T-cell (primary cell): ENCODE data around the gene STAP2. TPM values are rescaled to one million over a fixed set of nuclear protein-coding genes. Genes with fewer than 3 reads are reported as not detected.
A peak's percentile ranks its signal among the peaks of the same experiment; 100 is the strongest.

Experiments used
- ATAC-seq, 4 experiments: fragments of 200-7000 bp in 3 of 4; fragments of 150-1000 bp in 1 of 4; cut with Tn5 transposase; replicated peaks in 1 of 4; 1 replicate in 3 of 4; 2 replicates in 1 of 4; pipeline ENCODE4 v1.10.0; 2021; ENCODE audit warnings: moderate library complexity in 3 of 4, mild to moderate bottlenecking in 2 of 4, moderate number of reproducible peaks in 1 of 4
- CTCF ChIA-PET, 2 donors: fragments of 300-600 bp; sonication (Branson Sonifier 250); formaldehyde crosslinking; loops; one replicate each; lab custom pipeline; 2022; ENCODE audit warnings: antibody characterized with exemption in 2 of 2; lab: Charles Lee
- POLR2A ChIA-PET, 2 donors: fragments of 300-600 bp; sonication (Branson Sonifier 250); formaldehyde crosslinking; loops; one replicate each; lab custom pipeline; 2022; ENCODE audit warnings: antibody characterized with exemption in 2 of 2; lab: Charles Lee
- DNase-seq, 35 experiments: peaks; one replicate each; pipeline versions ENCODE4 v3.0.0 to v3.0.0-alpha.2; 2013 to 2023
- H3K27ac ChIP-seq: one replicate; pipeline ENCODE4 v1.5.1; 2013; ENCODE audit warnings: low read length
- H3K27me3 ChIP-seq, 2 experiments: replicated peaks in 1 of 2; 1 replicate in 1 of 2; 2 replicates in 1 of 2; pipeline versions ENCODE4 v1.6.1 to v1.7.0; 2013; ENCODE audit warnings: low read length in 1 of 2, mixed read lengths in 1 of 2; ENCODE audit not compliant: control insufficient read depth in 2 of 2, insufficient read depth in 2 of 2; ENCODE audit errors: extremely low read depth in 1 of 2
- H3K36me3 ChIP-seq, 2 donors: 1 replicate in 1 of 2; 2 replicates in 1 of 2; pipeline versions ENCODE4 v1.6.1 to v1.7.0; 2013; ENCODE audit warnings: low read length in 1 of 2; ENCODE audit not compliant: control insufficient read depth in 2 of 2, insufficient read depth in 1 of 2; ENCODE audit errors: extremely low read depth in 1 of 2
- H3K4me1 ChIP-seq, 2 experiments: 1 replicate in 1 of 2; 2 replicates in 1 of 2; pipeline versions ENCODE4 v1.6.1 to v1.7.0; 2013; ENCODE audit warnings: low read length in 2 of 2, mixed read lengths in 1 of 2; ENCODE audit not compliant: insufficient read depth in 2 of 2, control insufficient read depth in 1 of 2; ENCODE audit errors: extremely low read depth in 1 of 2
- H3K4me3 ChIP-seq, 2 donors: 1 replicate in 1 of 2; 2 replicates in 1 of 2; pipeline versions ENCODE4 v1.5.1 to v1.7.0; 2013; ENCODE audit warnings: mild to moderate bottlenecking in 2 of 2, low read length in 1 of 2, moderate library complexity in 1 of 2; ENCODE audit not compliant: control insufficient read depth in 1 of 2; ENCODE audit errors: extremely low read depth in 1 of 2
- H3K9me3 ChIP-seq: 2 replicates; pipeline ENCODE4 v1.7.0; 2013
- H3K27ac Mint-ChIP-seq, 2 donors: one replicate each; pipeline ENCODE4 v1.8.0; 2020 to 2021; ENCODE audit warnings: mild to moderate bottlenecking in 2 of 2, mixed read lengths in 2 of 2
- H3K27me3 Mint-ChIP-seq, 2 donors: one replicate each; pipeline ENCODE4 v1.8.0; 2021 to 2022; ENCODE audit warnings: mixed read lengths in 2 of 2
- H3K36me3 Mint-ChIP-seq: one replicate; pipeline ENCODE4 v1.8.0; 2021; ENCODE audit warnings: mixed read lengths
- H3K4me1 Mint-ChIP-seq, 3 donors: one replicate each; pipeline ENCODE4 v1.8.0; 2020 to 2022; ENCODE audit warnings: mixed read lengths in 3 of 3, mild to moderate bottlenecking in 1 of 3
- H3K4me3 Mint-ChIP-seq, 3 donors: one replicate each; pipeline ENCODE4 v1.8.0; 2020 to 2022; ENCODE audit warnings: mild to moderate bottlenecking in 3 of 3, mixed read lengths in 3 of 3, moderate library complexity in 3 of 3
- H3K9me3 Mint-ChIP-seq, 3 donors: one replicate each; pipeline ENCODE4 v1.8.0; 2020 to 2022; ENCODE audit warnings: mixed read lengths in 3 of 3
- WGBS: methylation state at CpG from one replicate; pipeline ENCODE4 v1.1.5; 2013; ENCODE audit warnings: missing lambda C conversion rate; ENCODE audit not compliant: insufficient coverage; 5-methylcytosine and 5-hydroxymethylcytosine counted together
- total RNA-seq, 35 experiments: library from RNA in 6 of 35; stranded (reverse) in 6 of 35; fragments of 120-200 nt in 1 of 35; gene quantifications; one replicate each; pipeline versions ENCODE4 v1.2.1 to v1.2.4 and lab custom pipeline; 2013 to 2026

STAP2 gene
- total RNA-seq, 5 donors from 2014 or later (not counting 1 experiment from before 2014, with no cell fraction given): 2.3 to 3.7 (median 2.9) TPM

DNA sequence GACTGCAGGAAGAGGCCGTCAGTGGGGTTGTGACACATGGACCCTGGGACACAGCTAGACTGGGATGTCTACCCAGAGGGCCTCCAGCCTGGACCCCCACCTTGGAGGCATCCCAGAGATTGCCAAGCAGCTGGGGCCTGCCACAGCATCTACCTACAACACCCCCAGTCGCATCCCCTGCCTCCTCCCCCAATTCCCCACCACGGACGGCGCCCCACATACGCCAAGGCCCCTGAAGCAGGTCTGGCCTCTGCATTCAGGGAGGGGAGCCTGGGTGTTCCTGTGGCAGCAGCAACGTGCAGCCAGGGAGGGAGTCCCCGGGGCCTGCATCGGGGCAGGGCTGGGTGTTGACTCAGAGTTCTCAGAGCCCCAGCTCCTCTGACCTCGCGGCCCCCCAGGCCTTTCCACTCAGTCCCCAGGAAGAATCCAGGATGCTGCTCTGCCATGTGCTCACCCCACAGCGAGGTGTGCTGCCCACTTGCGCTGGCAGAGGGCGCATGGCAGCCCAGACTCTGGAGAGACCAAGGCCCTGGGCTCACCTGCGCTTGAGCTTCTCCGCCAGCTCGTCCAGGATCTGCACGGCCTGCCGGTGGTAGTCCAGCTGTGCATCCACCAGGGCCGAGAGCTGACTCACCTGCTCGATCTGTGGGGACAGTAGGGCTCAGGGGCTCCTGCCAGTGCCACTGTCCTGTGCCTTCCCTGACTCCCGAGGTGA, 24.4 kb upstream of the STAP2 start:
- H3K27ac ChIP-seq: no peak overlapping the region
- ChIA-PET CTCF (no interaction called here), POLR2A (interaction anchor here in 1 of 2 donors (0.6 kb wide), 1 partner anchor 28 kb away, joined by 3 read pairs; no protein-coding TSS in a partner anchor)
- H3K27me3 ChIP-seq: no peaks in the 10 kb centered on the region
- Mint-ChIP-seq H3K27me3 (no peaks in the 10 kb centered on the region), H3K4me3 (no peak overlapping the region), H3K27ac (no peak overlapping the region), H3K9me3 (no peaks in the 10 kb centered on the region), H3K36me3 (peaks cover 15% of the 10 kb centered on the region), H3K4me1 (peaks cover 4 to 6% (median 4%) of the 10 kb centered on the region in 3 donors)
- peaks cover 20 to 63% of the 10 kb centered on the region in 2 donors for H3K36me3 ChIP-seq
- DNase-seq (no peak), ATAC-seq (peak in 2 of 4 experiments; percentile 20 to 24)
- H3K9me3 ChIP-seq: no peaks in the 10 kb centered on the region
- no peak overlapping the region for H3K4me3 ChIP-seq
- peaks cover 0 to 6% of the 10 kb centered on the region in 2 experiments for H3K4me1 ChIP-seq
- 89% methylated on average over 18 of the region's 22 CpGs for WGBS

DNA sequence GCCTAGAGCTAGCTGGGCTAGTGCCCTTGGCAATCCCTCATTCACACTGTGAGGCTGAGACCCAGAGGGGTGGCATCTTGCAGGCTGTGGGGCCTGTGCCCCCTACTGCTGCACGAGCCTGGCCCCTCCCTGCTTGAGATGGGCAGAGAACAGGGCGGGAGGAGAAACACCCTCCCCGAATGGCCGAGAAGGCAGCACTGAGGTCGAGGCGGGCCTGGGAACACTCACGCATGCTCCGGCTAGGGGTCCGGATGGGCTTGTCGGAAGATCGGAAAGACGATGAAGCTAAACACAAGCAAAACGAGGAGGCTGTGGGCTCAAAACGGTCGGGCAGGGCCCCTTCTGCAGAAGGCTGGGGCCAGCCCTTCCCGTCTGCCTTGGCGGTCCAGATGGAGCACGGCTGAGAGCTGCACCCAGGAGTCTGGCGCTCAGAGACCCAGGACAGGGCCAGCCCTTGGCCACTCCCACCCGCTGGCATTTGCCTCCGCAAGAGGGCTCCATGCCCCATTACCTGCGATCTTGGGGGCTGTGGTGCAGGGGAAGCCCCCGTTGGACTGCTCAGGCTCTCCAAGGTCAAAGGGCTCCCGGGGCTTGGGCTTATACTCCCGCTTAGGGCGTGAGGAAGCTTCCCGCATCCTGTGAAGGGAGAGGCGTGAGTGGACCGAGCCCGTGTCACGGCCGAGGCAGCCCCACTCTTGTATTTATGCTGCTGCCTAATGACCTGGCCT, 23.6 kb upstream of the STAP2 start:
- DNase-seq (no peak), ATAC-seq (no peak)
- 95% methylated on average over 30 of the region's 32 CpGs for WGBS
- H3K4me3 Mint-ChIP-seq: no peak overlapping the region
- Histone ChIP-seq H3K9me3 (no peaks in the 10 kb centered on the region), H3K4me3 (no peak overlapping the region), H3K27ac (no peak overlapping the region), H3K36me3 (peaks cover 20 to 68% of the 10 kb centered on the region in 2 donors), H3K27me3 (no peaks in the 10 kb centered on the region), H3K4me1 (no peaks in the 10 kb centered on the region)
- ChIA-PET POLR2A (interaction anchor here in 1 of 2 donors (0.6 kb wide), 1 partner anchor 28 kb away, joined by 3 read pairs; no protein-coding TSS in a partner anchor), CTCF (no interaction called here)
- no peaks in the 10 kb centered on the region for H3K9me3 Mint-ChIP-seq
- peaks cover 0 to 1% (median 0%) of the 10 kb centered on the region in 3 donors for H3K4me1 Mint-ChIP-seq
- H3K27me3 Mint-ChIP-seq: no peaks in the 10 kb centered on the region
- H3K36me3 Mint-ChIP-seq: peaks cover 15% of the 10 kb centered on the region
- no peak overlapping the region for H3K27ac Mint-ChIP-seq

DNA sequence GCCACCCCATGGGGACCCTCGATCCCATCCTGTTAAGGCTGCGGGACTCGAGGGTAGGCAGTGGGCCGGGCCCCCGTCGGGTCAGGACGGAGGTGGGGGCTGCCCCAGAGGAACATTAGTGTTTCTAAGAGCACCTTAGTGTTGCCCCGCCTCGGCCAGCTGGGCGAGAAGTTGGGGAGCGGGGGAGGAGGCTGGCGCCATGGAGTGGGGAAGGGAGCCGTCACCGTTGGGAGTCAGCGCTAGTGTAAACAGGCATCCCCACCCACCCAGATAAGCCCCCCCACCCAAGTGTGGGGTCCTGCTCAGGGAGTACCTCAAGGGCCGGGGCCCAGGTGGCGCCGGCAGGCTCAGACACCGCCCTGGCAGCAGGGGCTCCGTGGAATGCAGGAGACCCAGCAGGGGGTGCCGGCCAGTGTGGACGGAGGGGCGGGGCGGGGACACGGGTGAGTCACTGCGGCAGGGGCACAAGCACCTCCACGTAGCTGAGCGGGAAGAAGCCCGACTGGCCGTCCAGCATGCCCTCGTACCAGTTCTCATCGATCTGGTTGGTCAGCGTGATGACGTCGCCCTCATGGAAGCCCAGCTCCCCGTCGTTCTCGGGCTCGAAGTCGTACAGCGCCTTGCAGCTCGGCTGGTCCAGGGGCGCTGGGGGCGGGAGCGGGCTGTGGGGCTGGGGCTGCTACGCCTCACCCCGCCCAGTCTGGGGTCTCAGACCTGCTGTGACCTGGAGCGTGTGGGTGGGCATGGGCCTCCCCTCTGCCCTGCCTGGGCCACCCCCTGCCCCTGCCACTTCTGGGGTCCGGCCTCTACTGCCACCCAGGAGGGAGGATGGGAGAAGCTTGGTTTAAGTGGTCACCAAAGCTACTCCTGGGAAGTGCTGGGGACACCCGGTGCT, 22.8 kb upstream of the STAP2 start:
- ChIA-PET CTCF (no interaction called here), POLR2A (no interaction called here)
- Mint-ChIP-seq H3K4me1 (no peaks in the 10 kb centered on the region), H3K4me3 (no peak overlapping the region), H3K36me3 (peaks cover 10% of the 10 kb centered on the region), H3K27ac (no peak overlapping the region), H3K9me3 (no peaks in the 10 kb centered on the region), H3K27me3 (no peaks in the 10 kb centered on the region)
- H3K9me3 ChIP-seq: no peaks in the 10 kb centered on the region
- H3K27me3 ChIP-seq: no peaks in the 10 kb centered on the region
- WGBS: 97% methylated on average over 23 of the region's 50 CpGs
- DNase-seq (no peak), ATAC-seq (no peak)
- no peak overlapping the region for H3K4me3 ChIP-seq
- peaks cover 18 to 63% of the 10 kb centered on the region in 2 donors for H3K36me3 ChIP-seq
- H3K27ac ChIP-seq: no peak overlapping the region
- H3K4me1 ChIP-seq: no peaks in the 10 kb centered on the region

DNA sequence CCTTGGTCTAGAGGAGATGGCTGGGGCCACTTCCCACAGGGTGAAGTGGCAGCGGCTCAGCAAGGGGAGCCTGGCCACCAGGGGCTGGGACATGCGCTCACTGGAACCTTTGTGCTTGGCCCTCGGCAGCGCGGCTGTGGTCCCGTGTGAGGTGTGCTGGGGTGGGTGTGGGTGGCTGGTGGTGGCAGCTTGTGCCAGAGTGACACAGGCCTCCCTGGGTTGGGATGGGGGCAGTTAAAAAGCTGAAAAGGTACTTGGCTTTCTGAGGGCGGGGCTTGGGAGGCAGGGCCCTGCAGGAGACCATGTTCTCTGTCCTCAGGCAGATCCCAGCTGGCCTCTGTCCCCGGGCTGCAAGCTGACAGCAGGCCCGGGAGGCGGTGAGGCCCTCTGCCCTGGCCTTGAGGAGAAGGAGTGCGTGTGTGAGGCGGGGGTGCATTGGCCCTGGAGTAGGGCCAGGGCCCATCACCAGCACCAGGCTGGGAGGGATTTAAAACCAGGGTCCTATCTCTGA, 22.1 kb upstream of the STAP2 start:
- no peaks in the 10 kb centered on the region for H3K4me1 Mint-ChIP-seq
- ChIA-PET CTCF (no interaction called here), POLR2A (no interaction called here)
- Histone ChIP-seq H3K27ac (no peak overlapping the region), H3K36me3 (peaks cover 18 to 56% of the 10 kb centered on the region in 2 donors), H3K27me3 (no peaks in the 10 kb centered on the region), H3K9me3 (no peaks in the 10 kb centered on the region), H3K4me1 (no peaks in the 10 kb centered on the region), H3K4me3 (no peak overlapping the region)
- peaks cover 10% of the 10 kb centered on the region for H3K36me3 Mint-ChIP-seq
- H3K27me3 Mint-ChIP-seq: no peaks in the 10 kb centered on the region
- DNase-seq (no peak), ATAC-seq (no peak)
- no peaks in the 10 kb centered on the region for H3K9me3 Mint-ChIP-seq
- H3K4me3 Mint-ChIP-seq: no peak overlapping the region
- H3K27ac Mint-ChIP-seq: no peak overlapping the region
- WGBS: 91% methylated on average over 11 of the region's 12 CpGs

DNA sequence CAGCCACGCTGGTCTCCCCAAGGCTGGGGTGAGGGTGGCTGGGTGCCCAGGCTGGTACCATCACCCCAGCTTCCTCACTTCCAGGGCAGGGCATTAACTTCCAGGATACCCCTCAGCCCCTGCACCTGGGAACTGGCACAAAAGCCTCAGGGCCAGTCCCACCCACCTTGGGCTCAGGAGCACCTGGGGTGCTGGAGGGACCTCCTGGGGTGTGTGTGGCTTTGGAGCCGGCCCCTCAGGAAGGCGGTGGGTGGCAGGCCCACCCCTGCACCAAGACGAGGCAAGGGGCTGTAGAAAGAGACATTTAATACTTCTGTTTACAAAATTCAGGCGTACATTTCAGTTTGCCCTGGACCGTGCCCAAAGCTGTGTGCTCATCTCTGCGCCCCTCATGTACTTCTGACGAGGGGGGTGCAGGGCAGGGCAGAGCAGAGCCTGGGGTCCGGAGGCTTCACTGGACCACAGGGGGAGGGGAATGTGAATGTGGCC, 21.5 kb upstream of the STAP2 start:
- CTCF ChIA-PET: no interaction called here
- Mint-ChIP-seq H3K27me3 (no peaks in the 10 kb centered on the region), H3K9me3 (no peaks in the 10 kb centered on the region), H3K27ac (peak overlapping the region in 1 of 2 donors; percentile 22), H3K36me3 (peaks cover 10% of the 10 kb centered on the region), H3K4me3 (no peak overlapping the region), H3K4me1 (no peaks in the 10 kb centered on the region)
- POLR2A ChIA-PET: no interaction called here
- Histone ChIP-seq H3K27me3 (no peaks in the 10 kb centered on the region), H3K27ac (no peak overlapping the region), H3K4me3 (no peak overlapping the region), H3K9me3 (no peaks in the 10 kb centered on the region), H3K36me3 (peaks cover 18 to 51% of the 10 kb centered on the region in 2 donors), H3K4me1 (no peaks in the 10 kb centered on the region)
- ATAC-seq (no peak), DNase-seq (no peak)
- 88% methylated on average over 7 of the region's 9 CpGs for WGBS

DNA sequence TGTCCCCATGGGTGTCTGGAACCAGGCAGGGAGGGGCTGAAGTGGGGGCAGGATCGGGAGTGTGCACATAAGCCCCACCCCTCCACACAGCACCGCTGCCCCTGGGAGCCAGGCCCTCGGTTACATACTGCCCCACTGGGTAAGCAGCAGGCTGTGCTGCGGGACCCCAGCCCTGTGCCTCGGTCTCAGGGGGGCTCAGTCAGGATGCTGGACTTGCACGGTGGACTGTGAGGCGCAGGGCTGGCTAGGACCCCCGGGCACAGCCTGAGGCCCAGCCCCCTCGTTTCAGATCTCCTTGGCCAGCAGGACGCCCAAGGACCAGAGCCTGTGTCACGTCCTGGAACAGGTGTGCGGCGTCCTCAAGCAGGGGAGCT, 21.0 kb upstream of the STAP2 start:
- CTCF ChIA-PET: no interaction called here

More for the DNA sequence above, 21.0 kb upstream of the STAP2 start:
- 94% methylated on average over 11 of the region's 13 CpGs for WGBS
- ATAC-seq (no peak), DNase-seq (no peak)
- Histone ChIP-seq H3K36me3 (peaks cover 18 to 47% of the 10 kb centered on the region in 2 donors), H3K9me3 (no peaks in the 10 kb centered on the region), H3K27me3 (no peaks in the 10 kb centered on the region), H3K27ac (no peak overlapping the region), H3K4me1 (no peaks in the 10 kb centered on the region), H3K4me3 (no peak overlapping the region)
- H3K4me3 Mint-ChIP-seq: no peak overlapping the region
- no peak overlapping the region for H3K27ac Mint-ChIP-seq
- H3K9me3 Mint-ChIP-seq: no peaks in the 10 kb centered on the region
- POLR2A ChIA-PET: no interaction called here
- H3K4me1 Mint-ChIP-seq: no peaks in the 10 kb centered on the region
- H3K36me3 Mint-ChIP-seq: peaks cover 10% of the 10 kb centered on the region
- no peaks in the 10 kb centered on the region for H3K27me3 Mint-ChIP-seq
